Measurements from ENCODE around the gene MOB4.

- no peak for TF ChIP-seq CTCF (IDR thresholded peaks at IDR 0.05)
- TF ChIP-seq EZH2 (IDR thresholded peaks at IDR 0.05; ENCODE audit: borderline replicate concordance, insufficient read depth, low read depth, low read length, poor library complexity, severe bottlenecking): no peak
Observed at GRCh38 chr2:197576631-197577030, 60.8 kb downstream of the MOB4 start.
